GM18505 (cell line): ENCODE results near the gene FRMD4A.
"Not testable (repeated sequence)": the region's sequence is repeated elsewhere in the genome, so short reads cannot be mapped to it uniquely, and the experiment has no call there.

Source experiments
- ATAC-seq: cut with Tn5 transposase; IDR thresholded peaks from one replicate; pipeline ENCODE4 v1.9.1; 2021; ENCODE audit not compliant: unreplicated experiment
- POLR2A ChIP-seq: IDR thresholded peaks from 4 replicates; pipeline ENCODE4 v1.6.1; 2011; ENCODE audit warnings: borderline replicate concordance; ENCODE audit not compliant: insufficient read depth, insufficient read length; ENCODE audit errors: extremely low read depth

Gene FRMD4A

DNA sequence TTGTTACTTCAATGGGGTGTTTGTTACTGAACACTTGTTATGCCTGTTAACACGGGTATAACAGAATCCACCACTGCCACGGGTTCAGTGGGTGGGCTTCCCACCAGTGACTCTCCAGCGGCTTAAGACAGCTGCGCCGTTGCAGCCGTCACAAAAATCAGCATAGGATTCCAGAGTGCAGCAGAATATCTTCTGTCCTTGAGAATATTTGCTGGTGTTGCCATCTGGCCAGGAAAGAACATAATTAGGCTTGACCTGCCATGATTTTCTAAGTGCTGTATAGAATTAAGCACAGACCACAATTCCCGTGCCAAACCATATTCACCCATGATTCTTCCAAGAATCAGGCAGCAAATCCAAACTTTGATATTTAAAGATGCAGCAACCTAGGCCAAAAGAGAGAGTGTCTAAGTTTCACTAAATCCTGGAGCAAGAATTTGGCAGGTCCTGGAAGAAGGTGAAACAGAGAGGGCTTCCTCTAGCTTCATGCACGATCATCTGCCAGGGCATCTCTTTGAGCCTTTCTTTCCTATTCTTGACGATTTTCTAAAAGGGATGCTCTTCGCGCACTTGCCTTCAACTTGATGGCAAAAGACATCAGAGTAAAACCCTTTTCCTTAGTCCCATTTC, 95.0 kb downstream of the FRMD4A start:
- no peak for TF ChIP-seq POLR2A
- ATAC-seq, result no peak

DNA sequence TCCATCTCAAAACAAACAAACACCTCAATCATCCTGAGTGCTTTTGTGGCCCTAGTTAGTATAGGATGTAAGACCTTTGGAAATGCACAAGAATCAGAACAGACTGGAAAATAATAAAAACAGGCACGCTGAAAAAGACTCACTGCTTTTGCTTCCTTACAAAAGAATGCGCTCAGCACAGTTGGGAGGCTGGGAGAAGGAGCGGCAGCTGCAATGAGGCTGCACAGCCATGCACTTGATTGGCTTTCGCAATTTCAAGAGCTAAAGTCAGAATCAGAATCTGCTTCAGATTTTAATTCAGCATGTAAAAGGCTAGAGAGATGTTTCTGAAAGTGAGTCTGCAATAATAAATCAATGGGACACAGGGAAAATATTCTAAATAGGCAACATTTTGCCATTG, 97.2 kb downstream of the FRMD4A start:
- ATAC-seq, result no peak
- TF ChIP-seq POLR2A, result no peak

DNA sequence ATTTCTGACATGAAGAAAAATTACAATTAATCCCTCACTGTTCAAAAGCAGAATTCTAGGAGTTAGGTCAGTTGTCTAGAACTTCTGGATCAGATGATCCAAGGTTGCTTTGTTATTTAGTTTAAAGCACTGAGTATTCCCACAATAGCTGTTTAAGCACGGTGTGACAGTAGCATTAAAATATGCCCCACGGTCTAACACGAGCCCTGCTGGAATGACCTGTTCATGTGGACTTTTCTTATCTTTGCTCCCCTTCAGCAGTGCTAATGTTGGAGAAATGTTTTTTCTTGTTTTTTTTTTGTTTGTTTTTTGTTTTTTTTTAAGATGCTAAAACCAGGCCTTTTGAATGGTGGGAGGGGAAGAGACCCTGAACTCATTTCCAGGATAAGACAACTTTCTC, 101.9 kb downstream of the FRMD4A start:
- ATAC-seq, result not testable (repeated sequence)

DNA sequence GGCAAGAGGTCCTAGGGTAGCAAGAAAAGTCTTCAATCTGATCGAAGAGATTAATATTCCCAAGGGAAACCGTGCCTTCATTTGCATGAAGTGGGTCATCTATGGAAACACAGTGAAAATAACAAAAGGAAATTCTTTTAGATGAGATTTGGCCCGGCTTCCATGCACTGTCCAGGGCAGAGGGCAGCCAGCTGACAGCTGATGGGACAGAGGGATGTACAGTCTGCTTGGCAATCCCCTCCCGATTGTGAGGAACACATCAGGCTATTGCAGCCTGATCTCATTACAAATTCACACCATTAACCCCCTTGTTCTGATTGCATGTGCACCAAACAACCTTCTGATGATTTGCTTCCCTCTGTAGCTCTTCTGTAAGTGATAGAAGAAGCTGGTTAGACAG, 105.3 kb downstream of the FRMD4A start:
- ATAC-seq, result no peak
- TF ChIP-seq POLR2A, result no peak

DNA sequence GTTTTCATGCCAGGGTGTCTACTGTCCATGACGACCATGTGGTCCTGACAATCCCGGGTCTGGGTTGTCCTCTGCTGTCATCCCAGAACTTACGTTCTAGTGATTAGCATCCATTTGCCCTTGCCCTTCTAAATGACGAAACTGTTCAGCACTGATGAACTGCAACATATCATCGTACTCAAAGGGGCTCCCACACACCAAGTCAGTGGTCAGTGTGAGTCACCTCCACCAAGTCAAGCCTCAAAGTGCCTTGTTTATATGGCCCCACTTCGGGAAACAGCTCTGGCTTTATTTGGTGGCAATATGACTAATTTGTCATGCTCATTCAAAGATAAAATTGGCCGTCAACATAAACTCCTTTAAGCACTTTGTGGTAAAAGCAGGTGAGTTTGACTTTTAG, 110.7 kb downstream of the FRMD4A start:
- no peak for ATAC-seq
- no peak for TF ChIP-seq POLR2A

DNA sequence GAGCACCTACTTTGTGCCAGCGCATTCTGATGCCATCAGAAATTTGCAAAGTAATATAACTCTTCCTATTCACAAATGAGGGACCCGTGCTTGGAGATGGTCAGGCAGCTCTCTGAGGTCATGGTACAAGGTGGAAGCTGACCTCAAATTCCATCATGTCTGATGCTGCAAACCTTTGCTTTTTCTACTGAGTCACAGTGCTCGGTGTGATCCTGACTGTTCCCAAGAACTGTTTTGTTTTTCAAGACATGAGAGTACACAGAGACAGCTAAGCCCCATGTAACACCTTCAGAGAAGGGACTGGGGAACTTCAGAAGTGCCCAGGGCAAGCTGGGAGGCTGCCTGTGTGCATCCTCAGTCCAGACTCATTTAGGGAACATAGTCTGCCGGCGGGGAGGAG, 111.3 kb downstream of the FRMD4A start:
- no peak for TF ChIP-seq POLR2A
- no peak for ATAC-seq

DNA sequence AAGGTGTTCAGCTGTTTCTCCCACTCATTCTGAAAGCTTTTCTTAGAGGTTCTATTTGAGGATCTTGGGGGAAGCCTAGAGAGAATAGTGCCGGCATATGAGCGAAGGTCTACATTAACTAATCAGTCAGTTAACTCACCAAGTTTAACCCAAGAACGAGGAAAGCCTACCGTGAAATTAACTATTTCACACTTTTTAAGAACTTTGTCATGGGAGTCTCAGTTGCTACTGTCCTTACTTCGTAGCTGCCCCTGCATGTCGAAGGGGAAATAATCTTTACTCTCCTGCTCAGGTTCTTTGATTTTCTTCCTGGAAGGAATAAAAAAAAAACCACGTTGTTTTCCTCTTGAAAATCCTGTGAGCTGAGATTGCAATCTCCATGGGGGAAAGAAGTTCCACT, 115.1 kb downstream of the FRMD4A start:
- no peak for ATAC-seq
- no peak for TF ChIP-seq POLR2A

DNA sequence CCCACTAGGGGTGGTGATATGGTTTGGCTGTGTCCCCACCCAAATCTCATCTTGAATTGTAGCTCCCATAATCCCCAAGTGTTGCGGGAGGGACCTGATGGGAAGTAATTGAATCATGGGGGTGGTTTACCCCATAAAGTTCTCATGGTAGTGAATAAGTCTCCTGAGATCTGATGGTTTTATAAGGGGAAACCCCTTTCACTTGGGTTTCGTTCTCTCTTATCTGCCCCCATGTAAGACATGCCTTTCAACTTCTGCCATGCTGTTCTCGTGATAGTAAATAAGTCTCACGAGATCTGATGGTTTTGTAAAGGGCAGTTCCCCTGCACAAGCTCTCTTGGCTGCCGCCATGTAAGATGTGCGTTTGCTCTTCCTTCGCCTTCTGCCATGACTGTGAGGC, 117.0 kb downstream of the FRMD4A start:
- ATAC-seq, result not testable (repeated sequence)

DNA sequence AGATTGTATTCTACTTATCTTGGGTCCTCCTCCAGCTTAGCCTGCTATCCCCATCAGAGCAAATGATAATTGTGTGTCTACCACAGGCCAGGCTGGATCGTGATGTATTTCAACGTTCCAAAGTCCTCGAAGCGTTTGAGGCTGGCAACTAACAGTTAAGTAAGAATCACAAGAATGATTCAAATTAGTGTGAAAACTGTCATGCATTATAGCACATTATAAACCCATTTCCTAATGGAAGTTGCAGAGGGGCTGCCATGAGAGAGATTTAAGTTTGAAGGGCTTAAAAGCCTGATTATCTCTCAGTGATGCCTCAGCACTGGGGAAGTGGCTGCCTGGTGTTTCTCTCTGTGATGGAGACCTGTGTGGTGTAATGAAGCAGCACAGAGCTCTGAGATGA, 119.1 kb downstream of the FRMD4A start:
- ATAC-seq, result no peak
- no peak for TF ChIP-seq POLR2A

DNA sequence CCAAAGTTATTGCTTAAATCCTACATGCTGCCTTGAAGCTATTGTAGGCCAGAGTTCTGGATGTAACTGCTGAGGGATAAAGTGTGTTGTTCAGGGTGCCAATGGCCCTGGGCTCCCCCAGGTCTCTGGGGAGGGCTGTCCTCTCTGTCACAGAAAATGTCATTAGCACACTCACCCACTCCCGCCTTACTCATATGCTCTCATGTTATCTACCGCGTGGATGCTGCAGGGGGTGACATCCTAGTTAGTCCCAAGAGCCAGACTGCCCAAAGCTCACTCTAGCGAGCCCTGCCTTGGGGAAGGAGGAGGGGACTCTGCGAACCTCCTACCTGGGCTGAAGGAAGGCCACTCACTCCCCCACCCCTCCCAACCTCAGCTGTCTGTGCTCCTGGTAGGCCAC, 122.5 kb downstream of the FRMD4A start:
- no peak for ATAC-seq

DNA sequence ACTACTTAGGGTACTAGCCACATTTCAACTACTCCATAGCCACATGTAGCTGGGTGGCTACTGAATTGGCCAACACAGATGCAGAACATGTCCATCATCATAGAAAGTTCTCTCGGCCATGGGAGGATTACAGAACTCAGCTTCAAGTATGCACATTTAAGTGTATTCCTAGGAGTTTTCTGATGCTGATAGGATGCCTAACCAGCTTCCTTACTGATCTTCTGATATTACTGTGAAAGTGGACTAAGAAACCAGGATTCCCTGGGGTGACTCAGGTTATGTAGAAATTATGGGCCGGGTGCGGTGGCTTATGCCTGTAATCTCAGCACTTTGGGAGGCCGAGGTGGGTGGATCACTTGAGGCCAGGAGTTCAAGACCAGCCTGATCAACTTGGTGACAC, 125.5 kb downstream of the FRMD4A start:
- ATAC-seq, result no peak
- TF ChIP-seq POLR2A, result no peak

More for the DNA sequence above, 122.5 kb downstream of the FRMD4A start:
- no peak for TF ChIP-seq POLR2A

DNA sequence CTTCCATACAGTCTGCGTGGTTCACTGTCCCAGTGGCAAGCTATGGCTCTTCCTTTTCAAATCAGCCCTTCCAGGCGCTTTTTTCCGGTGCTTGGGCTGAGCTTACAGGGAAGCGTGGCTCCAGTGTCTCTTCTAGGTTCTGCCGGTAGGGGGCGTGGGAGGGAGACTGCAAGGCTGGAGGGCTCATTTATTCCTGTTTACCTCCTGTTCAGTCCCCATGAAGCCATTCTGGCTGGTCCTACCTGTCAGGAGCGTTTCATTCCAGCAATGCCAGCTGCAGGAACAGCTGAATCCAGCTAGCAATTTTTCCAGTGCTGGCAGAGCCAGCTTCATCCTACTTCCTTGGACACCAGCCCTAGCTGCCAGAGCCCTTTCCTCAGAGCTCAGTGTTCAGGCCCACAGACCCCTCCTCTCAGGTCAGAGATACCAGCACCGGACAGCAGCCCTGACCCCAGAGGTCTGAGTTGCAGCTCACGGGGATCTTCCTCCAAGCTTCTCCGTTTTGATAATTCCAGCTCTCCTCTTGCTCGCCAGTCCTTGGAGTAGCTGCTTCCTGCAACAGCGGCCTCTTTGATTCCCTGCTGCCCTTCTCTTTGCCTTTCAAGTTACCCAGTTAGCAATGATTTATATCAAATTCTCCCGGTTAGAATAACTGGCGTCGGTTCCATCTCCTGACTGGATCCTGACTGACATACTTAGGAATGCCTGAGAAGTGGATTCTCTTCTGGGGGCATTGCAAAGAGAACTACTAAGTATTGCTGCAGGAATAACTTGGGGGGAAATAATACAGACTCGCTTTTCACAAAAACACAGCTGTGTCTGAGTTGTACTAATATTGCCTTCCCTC, 129.8 kb downstream of the FRMD4A start:
- TF ChIP-seq POLR2A, result no peak
- no peak for ATAC-seq

DNA sequence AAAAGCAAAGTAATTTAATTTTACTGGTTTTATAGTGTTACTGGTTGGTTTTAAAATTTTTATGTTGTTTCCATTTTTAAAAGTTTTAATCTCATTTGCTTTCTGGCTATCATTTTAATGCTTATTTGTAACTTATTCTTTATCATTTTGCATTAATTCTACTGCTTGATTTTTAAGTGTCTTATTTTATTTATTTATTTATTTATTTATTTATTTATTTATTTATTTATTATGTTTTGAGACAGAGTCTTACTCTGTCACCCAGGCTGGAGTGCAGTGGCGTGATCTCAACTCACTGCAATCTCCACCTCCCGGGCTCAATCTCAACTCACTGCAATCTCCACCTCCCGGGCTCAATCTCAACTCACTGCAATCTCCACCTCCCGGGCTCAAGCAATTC, 131.6 kb downstream of the FRMD4A start:
- ATAC-seq, result not testable (repeated sequence)

DNA sequence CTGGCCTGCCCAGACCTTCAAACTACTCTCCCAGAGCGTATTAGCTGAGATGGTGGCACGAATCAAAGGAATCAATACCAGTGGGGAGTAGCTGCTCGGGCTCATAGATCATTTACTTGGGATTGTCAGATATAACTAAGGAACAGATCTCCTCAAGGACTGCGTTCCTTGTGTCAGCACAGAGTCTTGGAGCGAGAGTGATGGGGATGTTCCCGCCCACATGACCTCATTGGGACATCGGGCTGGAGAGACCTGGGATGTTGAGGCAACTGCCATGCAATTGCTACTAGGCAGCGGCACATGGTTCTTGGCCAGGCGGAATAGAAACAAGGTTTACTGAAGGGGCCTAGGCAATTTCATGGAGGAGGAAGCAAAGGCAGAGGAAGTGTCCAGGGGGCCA, 132.6 kb downstream of the FRMD4A start:
- ATAC-seq, result no peak
- TF ChIP-seq POLR2A, result no peak

DNA sequence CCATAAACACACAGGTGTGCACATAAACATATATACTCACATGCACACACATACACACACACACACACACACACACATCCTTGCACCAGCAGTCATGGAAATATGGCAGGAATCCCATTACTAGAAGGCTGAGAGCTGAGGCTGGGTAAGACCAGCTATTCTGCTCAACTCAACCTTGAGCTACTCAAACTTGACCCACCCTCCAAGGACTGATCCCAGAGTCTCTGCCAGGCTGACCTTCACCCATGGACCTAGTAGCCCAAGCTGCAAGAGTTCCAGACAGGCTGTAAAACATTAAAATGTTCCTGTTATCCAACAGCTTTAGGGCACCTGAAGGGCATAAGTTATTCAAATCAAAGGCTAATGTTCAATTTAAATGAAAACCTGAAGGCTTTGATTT, 134.6 kb downstream of the FRMD4A start:
- no peak for ATAC-seq
- no peak for TF ChIP-seq POLR2A
